ENCODE results near the gene ICOSLG. TPM values are rescaled to one million over a fixed set of nuclear protein-coding genes. Genes with fewer than 3 reads are reported as not detected.
"Not testable (repeated sequence)": the region's sequence is repeated elsewhere in the genome, so short reads cannot be mapped to it uniquely, and the experiment has no call there.

ICOSLG gene
- polyA plus RNA-seq, 4 donors = 6.7 to 15.4 (median 9.8) TPM

GRCh38 chr21:44227614-44228013 is 13.1 kb downstream of the ICOSLG start:
- not testable (repeated sequence) for DNase-seq (ENCODE audit: low read depth in 4 of 4, low spot score in 2 of 4)

GRCh38 chr21:44225605-44226004 is 15.1 kb downstream of the ICOSLG start:
- DNase-seq (ENCODE audit: low read depth in 4 of 4, low spot score in 2 of 4) = not testable (repeated sequence)

- not testable (repeated sequence) for DNase-seq (ENCODE audit: low read depth in 4 of 4, low spot score in 2 of 4)
Observed at GRCh38 chr21:44223334-44223733, 17.4 kb downstream of the ICOSLG start.

- DNase-seq (ENCODE audit: low read depth in 4 of 4, low spot score in 2 of 4) = not testable (repeated sequence)
Observed at GRCh38 chr21:44220674-44221073, 20.1 kb downstream of the ICOSLG start.

- not testable (repeated sequence) for DNase-seq (ENCODE audit: low read depth in 4 of 4, low spot score in 2 of 4)
Observed at GRCh38 chr21:44218461-44218860, 22.3 kb downstream of the ICOSLG start.

- DNase-seq (ENCODE audit: low read depth in 4 of 4, low spot score in 2 of 4) = not testable (repeated sequence)
Observed at GRCh38 chr21:44211978-44212377, 28.8 kb downstream of the ICOSLG start.

- not testable (repeated sequence) for DNase-seq (ENCODE audit: low read depth in 4 of 4, low spot score in 2 of 4)
Observed at GRCh38 chr21:44211574-44211973, 29.2 kb downstream of the ICOSLG start.

- DNase-seq (ENCODE audit: low read depth in 4 of 4, low spot score in 2 of 4) = not testable (repeated sequence)
Observed at GRCh38 chr21:44207860-44208646, 32.7 kb downstream of the ICOSLG start.

GRCh38 chr21:44206698-44207676 is 33.8 kb downstream of the ICOSLG start:
- DNase-seq (ENCODE audit: low read depth in 4 of 4, low spot score in 2 of 4) = not testable (repeated sequence)

GRCh38 chr21:44206187-44206586 is 34.6 kb downstream of the ICOSLG start:
- not testable (repeated sequence) for DNase-seq (ENCODE audit: low read depth in 4 of 4, low spot score in 2 of 4)

GRCh38 chr21:44202590-44203299 is 38.0 kb downstream of the ICOSLG start:
- not testable (repeated sequence) for DNase-seq (ENCODE audit: low read depth in 4 of 4, low spot score in 2 of 4)

GRCh38 chr21:44199997-44200396 is 40.7 kb downstream of the ICOSLG start:
- not testable (repeated sequence) for DNase-seq (ENCODE audit: low read depth in 4 of 4, low spot score in 2 of 4)

GRCh38 chr21:44199448-44199847 is 41.3 kb downstream of the ICOSLG start:
- DNase-seq (ENCODE audit: low read depth in 4 of 4, low spot score in 2 of 4) = no peak

- DNase-seq (ENCODE audit: low read depth in 4 of 4, low spot score in 2 of 4) = not testable (repeated sequence)
Observed at GRCh38 chr21:44197156-44197516, 43.6 kb downstream of the ICOSLG start.

GRCh38 chr21:44196212-44197155 is 44.3 kb downstream of the ICOSLG start:
- not testable (repeated sequence) for DNase-seq (ENCODE audit: low read depth in 4 of 4, low spot score in 2 of 4)

- DNase-seq (ENCODE audit: low read depth in 4 of 4, low spot score in 2 of 4) = not testable (repeated sequence)
Observed at GRCh38 chr21:44194888-44195287, 45.9 kb downstream of the ICOSLG start.

GRCh38 chr21:44194451-44194850 is 46.3 kb downstream of the ICOSLG start:
- DNase-seq (ENCODE audit: low read depth in 4 of 4, low spot score in 2 of 4) = not testable (repeated sequence)

- not testable (repeated sequence) for DNase-seq (ENCODE audit: low read depth in 4 of 4, low spot score in 2 of 4)
Observed at GRCh38 chr21:44193108-44193507, 47.6 kb downstream of the ICOSLG start.
